Heart left ventricle (tissue), 16 donors: ENCODE results near the gene TNNC2. TPM values are rescaled to one million over a fixed set of nuclear protein-coding genes. Genes with fewer than 3 reads are reported as not detected.

Experiments used
- ATAC-seq, 4 donors: fragments of 200-7000 bp; cut with Tn5 transposase; one replicate each; pipeline ENCODE4 v1.9.1; 2020 to 2022; ENCODE audit warnings: moderate library complexity in 4 of 4, mild to moderate bottlenecking in 3 of 4, moderate number of reproducible peaks in 1 of 4
- DNase-seq, 5 donors: peaks; one replicate each; pipeline ENCODE4 v3.0.0-alpha.2; 2020
- H3K27ac ChIP-seq, 12 donors: fragments of 200-600 bp; sonication (generic) in 4 of 12; one replicate each; pipeline versions ENCODE4 v1.5.0 to v1.8.0; 2016 to 2022; ENCODE audit warnings: mild to moderate bottlenecking in 2 of 12
- H3K27me3 ChIP-seq, 9 donors: fragments of 200-600 bp; sonication (generic) in 2 of 9; one replicate each; pipeline versions ENCODE4 v1.5.1 to v1.8.0; 2016 to 2022; ENCODE audit warnings: mild to moderate bottlenecking in 3 of 9
- H3K36me3 ChIP-seq, 9 donors: fragments of 200-600 bp; sonication (generic) in 2 of 9; one replicate each; pipeline versions ENCODE4 v1.5.0 to v1.8.0; 2018 to 2022; ENCODE audit warnings: mild to moderate bottlenecking in 2 of 9
- H3K4me1 ChIP-seq, 12 donors: fragments of 200-600 bp; sonication (generic) in 4 of 12; one replicate each; pipeline versions ENCODE4 v1.5.0 to v1.8.0; 2016 to 2022; ENCODE audit warnings: mild to moderate bottlenecking in 3 of 12
- H3K4me3 ChIP-seq, 12 donors: fragments of 200-600 bp; sonication (generic) in 4 of 12; one replicate each; pipeline versions ENCODE4 v1.5.0 to v1.8.0; 2017 to 2022; ENCODE audit warnings: mild to moderate bottlenecking in 9 of 12, moderate library complexity in 4 of 12
- H3K9me3 ChIP-seq, 12 donors: fragments of 200-600 bp; sonication (generic) in 4 of 12; one replicate each; pipeline versions ENCODE4 v1.5.0 to v1.8.0; 2016 to 2022; ENCODE audit warnings: mild to moderate bottlenecking in 1 of 12
- POLR2A ChIP-seq, 2 donors: fragments of 450-650 bp; IDR thresholded peaks; one replicate each; pipeline ENCODE4 v1.6.1; 2017; ENCODE audit warnings: antibody characterized with exemption in 2 of 2, mild to moderate bottlenecking in 2 of 2, moderate library complexity in 2 of 2
- WGBS, 4 donors: extraction: QIAGEN DNeasy Blood & Tissue Kit in 2 of 4; methylation state at CpG; one replicate each; pipeline versions ENCODE4 v1.1.5 to v1.1.7; 2013 to 2018; 5-methylcytosine and 5-hydroxymethylcytosine counted together
- intact Hi-C, 10 donors: fragments of 100-400 bp; cut with DNase I; formaldehyde crosslinking; loops; one replicate each; pipeline versions ENCODE4 v1.11.1 to v1.14.2; 2022
- polyA plus RNA-seq, 2 donors: library from polyadenylated mRNA; stranded (reverse); fragments of 200-250 nt; gene quantifications; one replicate each; pipeline ENCODE4 v1.2.3, GENCODE V29; 2013
- total RNA-seq, 9 donors: library from RNA; depleted of rRNA in 2 of 9; stranded (reverse); fragments of >200 nt in 2 of 9; fragmentation: NEBNext Ultra II Directional in 3 of 9; extraction: Animal tissue kit (Norgen Biotek cat#: 25700) in 3 of 9; gene quantifications; one replicate each; pipeline versions ENCODE4 v1.1.0 to v1.2.4, GENCODE V29; 2016 to 2023
- TF ChIP-seq, protein P1 (sequence below), 12 donors: fragments of 200-600 bp; sonication (generic) in 4 of 12; IDR thresholded peaks; one replicate each; pipeline versions ENCODE4 v1.5.0 to v1.8.0; 2018 to 2022; ENCODE audit warnings: antibody characterized with exemption in 12 of 12, mild to moderate bottlenecking in 5 of 12
- donor health status: ischemic (EF 13 %, LVEDD 7.1; RV severe dilation, severe dysfunction).
- donor health status: healthy with polysubstance abuse.
- donor health status: DM: no; HTN: yes; CAD: no.
- donor health status: DM: no; HTN: no; CAD: no.
- donor health status: ischemic (EF 25% LVEDD 6.9; RV normal size, moderate dysfunction).
- donor health status: ischemic (EF 25% LVEDD 5.7; RV mildly dilated, moderate dysfunction).
- donor health status: healthy.
- donor health status: DM: yes; HTN: yes; CAD: no.
- donor health status: ischemic (EF 35%, LVEDD 5.7; RV mildly dilated, moderate dysfunction).
- donor health status: nonischemic (EF 11% LVEDD 7.7; RV severe dilation, severe dysfunction).
- donor health status: DM: yes; HTN: yes; CAD: no.
- donor health status: PGD.
- donor health status: ischemic (EF 29% LVEDD 5.4; RV normal size, mild dysfunction).
- donor health status: nonischemic (EF 23%, LVEDD 6.1; RV moderate dilation, normal function).

The TNNC2 gene
- total and polyA plus RNA-seq, 11 donors: 0.14 to 0.30 TPM; not detected in 9

DNA sequence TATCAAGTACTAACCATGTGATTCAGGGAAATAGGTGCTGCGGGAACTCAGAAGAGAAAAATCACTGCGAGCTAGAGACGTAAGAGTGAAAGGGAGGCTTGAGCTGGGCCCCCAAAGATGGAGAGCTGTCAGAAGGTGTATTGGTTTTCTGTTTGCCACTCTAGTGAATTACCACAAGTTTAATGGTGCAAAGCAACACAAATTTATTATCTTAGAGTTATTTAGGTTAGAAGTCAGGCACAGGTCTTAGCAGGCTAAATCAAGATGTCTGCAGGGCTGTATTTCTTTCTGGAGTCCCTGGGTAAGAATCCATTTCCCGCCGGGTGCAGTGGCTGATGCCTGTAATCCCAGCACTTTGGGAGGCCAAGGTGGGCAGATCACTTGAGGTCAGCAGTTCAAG lies 32.8 kb upstream of the TNNC2 start:
- Histone ChIP-seq H3K36me3 (peaks cover 0 to 3% (median 0%) of the 10 kb centered on the region in 9 donors), H3K4me1 (peaks cover 3 to 33% (median 27%) of the 10 kb centered on the region in 12 donors), H3K9me3 (no peaks in the 10 kb centered on the region), H3K27me3 (no peaks in the 10 kb centered on the region), H3K27ac (no peak overlapping the region), H3K4me3 (no peak overlapping the region)
- intact Hi-C loops: no loop called here
- no peak for DNase-seq
- ATAC-seq: no peak
- WGBS, 4 donors: 95 to 98% (median 96%) methylated on average over 5 of the region's 5 CpGs
- no peak for TF ChIP-seq POLR2A (IDR thresholded peaks at IDR 0.05)
- TF ChIP-seq, protein P1, sequence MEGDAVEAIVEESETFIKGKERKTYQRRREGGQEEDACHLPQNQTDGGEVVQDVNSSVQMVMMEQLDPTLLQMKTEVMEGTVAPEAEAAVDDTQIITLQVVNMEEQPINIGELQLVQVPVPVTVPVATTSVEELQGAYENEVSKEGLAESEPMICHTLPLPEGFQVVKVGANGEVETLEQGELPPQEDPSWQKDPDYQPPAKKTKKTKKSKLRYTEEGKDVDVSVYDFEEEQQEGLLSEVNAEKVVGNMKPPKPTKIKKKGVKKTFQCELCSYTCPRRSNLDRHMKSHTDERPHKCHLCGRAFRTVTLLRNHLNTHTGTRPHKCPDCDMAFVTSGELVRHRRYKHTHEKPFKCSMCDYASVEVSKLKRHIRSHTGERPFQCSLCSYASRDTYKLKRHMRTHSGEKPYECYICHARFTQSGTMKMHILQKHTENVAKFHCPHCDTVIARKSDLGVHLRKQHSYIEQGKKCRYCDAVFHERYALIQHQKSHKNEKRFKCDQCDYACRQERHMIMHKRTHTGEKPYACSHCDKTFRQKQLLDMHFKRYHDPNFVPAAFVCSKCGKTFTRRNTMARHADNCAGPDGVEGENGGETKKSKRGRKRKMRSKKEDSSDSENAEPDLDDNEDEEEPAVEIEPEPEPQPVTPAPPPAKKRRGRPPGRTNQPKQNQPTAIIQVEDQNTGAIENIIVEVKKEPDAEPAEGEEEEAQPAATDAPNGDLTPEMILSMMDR (IDR thresholded peaks at IDR 0.05): no peak

DNA sequence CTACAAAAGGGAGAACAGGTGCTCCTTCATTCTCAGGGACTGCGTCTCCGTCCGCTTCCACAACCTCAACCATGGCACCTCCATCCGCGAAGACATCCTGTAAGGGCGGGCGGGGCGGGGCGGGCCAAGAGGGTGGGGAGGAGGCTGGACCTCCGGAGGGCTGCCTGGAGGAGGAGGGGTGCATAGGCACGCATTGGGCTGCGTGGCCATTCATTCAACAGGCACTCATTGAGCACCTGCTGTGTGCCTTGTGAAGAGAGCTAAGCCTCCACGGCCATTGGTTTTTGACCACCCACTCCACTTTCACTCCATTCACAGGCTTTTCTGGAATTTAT lies 30.7 kb upstream of the TNNC2 start:
- Histone ChIP-seq H3K9me3 (no peaks in the 10 kb centered on the region), H3K36me3 (peaks cover 0 to 21% (median 10%) of the 10 kb centered on the region in 9 donors), H3K4me1 (peaks cover 3 to 37% (median 31%) of the 10 kb centered on the region in 12 donors), H3K27me3 (no peaks in the 10 kb centered on the region), H3K27ac (peak overlapping the region; percentile 7 to 94 (median 84)), H3K4me3 (peak overlapping the region; percentile 43 to 98 (median 90))
- intact Hi-C loops: loop anchor here in 1 of 10 donors (2.0 kb wide), 1 partner anchor 77 kb away; the partner anchor contains the start of gene PCIF1
- DNase-seq (no peak), ATAC-seq (no peak)
- no peak for TF ChIP-seq POLR2A (IDR thresholded peaks at IDR 0.05)
- TF ChIP-seq, protein P1 (IDR thresholded peaks at IDR 0.05): no peak
- WGBS, 4 donors: 14 to 21% (median 15%) methylated on average over 12 to 13 of the region's 13 CpGs

DNA sequence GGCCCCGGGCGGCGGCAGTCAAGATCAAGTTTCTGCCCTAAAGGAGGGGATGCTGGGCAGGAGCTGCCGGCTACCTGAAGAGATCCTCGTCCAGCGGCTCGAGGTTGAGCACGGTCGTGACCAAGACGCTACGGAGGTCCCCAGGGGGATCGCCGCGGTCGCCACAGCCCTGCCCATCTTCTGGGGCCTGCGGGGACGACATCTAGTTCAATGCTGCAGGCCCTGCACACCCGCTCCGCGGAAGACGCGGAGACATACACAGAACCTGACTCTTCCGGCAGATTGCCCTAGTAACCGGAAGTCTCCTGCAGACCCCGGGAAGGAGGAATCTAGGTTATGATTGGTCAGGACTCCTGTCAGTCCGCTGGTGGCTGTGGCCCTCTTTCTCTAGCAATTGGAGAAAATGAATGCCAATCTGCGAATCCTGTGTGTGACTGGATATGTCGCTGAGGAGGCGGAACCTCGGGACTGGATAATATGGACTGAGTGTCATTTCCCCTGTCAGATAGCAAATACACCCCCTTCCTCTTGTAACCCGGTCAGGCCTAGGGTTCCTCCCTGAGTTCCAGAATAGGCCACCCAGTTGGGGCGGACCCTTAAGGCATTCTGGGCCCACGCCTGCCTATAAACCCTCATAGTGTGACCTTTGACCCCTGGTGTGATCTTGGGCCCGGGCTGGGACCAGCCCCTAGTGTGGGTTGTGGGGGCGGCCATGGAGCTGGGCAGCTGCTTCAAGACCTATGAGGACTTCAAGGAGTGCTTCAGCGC lies 30.2 kb upstream of the TNNC2 start, which contains the start of the genes ACOT8 and ZSWIM3:
Gene ACOT8, minus strand, starts transcription at position 279 of the 768 bp plus-strand sequence. Its CDS starts 77 bp downstream, at position 202.
Gene ZSWIM3, plus strand, starts transcription at position 501 of the 768 bp plus-strand sequence. Its CDS starts 212 bp downstream, at position 713.
- intact Hi-C loops: loop anchor here in 1 of 10 donors (2.0 kb wide), 1 partner anchor 78 kb away; the partner anchor contains the start of gene PCIF1
- no peaks in the 10 kb centered on the region for H3K27me3 ChIP-seq
- peak; percentile 89 to 100 (median 98) for DNase-seq
- TF ChIP-seq, protein P1 (IDR thresholded peaks at IDR 0.05): no peak
- TF ChIP-seq POLR2A (IDR thresholded peaks at IDR 0.05): peak in 1 of 2 donors; percentile 82
- WGBS, 4 donors: 0 to 1% (median 1%) methylated on average over 12 to 36 of the region's 36 CpGs
- H3K4me3 ChIP-seq: peak within 1 kb of the TSS; percentile 69 to 98 (median 92)
- no peaks in the 10 kb centered on the region for H3K9me3 ChIP-seq
- ATAC-seq: peak; percentile 97 to 100 (median 98)
- peak within 1 kb of the TSS; percentile 7 to 94 (median 84) for H3K27ac ChIP-seq
- peaks cover 0 to 27% (median 15%) of the 10 kb centered on the region in 9 donors for H3K36me3 ChIP-seq
- H3K4me1 ChIP-seq: peaks cover 3 to 37% (median 31%) of the 10 kb centered on the region in 12 donors

DNA sequence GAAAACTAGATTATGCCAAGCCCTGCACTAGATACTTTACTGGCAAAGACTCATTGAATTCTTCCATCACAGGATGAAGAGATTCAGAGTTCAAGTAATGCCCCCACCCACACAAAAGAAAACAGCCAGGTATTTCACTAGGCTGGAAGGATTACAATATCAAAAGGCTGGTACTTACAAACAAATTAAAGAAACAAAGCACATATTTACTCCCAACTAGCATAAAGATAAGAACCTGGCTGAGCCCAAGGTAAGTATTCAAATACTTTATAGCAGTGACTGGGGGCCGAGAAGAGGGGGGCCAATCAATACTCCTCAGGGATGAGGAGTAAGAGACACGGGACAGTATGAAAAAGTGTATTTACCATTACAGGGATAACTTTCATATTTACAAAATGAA lies 26.4 kb upstream of the TNNC2 start:
- no peak for ATAC-seq
- WGBS, 4 donors: 84 to 86% (median 85%) methylated on average over 2 of the region's 2 CpGs
- H3K4me3 ChIP-seq: no peak overlapping the region
- no peak for DNase-seq
- H3K9me3 ChIP-seq: no peaks in the 10 kb centered on the region
- TF ChIP-seq POLR2A (IDR thresholded peaks at IDR 0.05): no peak
- TF ChIP-seq, protein P1 (IDR thresholded peaks at IDR 0.05): no peak
- intact Hi-C loops: no loop called here
- H3K27ac ChIP-seq: no peak overlapping the region
- H3K36me3 ChIP-seq: peaks cover 0 to 52% (median 35%) of the 10 kb centered on the region in 9 donors
- no peaks in the 10 kb centered on the region for H3K27me3 ChIP-seq
- peaks cover 3 to 43% (median 27%) of the 10 kb centered on the region in 12 donors for H3K4me1 ChIP-seq
